GM19397 (cell line): ENCODE results near the gene AKAP6.

Experiments used
- ATAC-seq: cut with Tn5 transposase; IDR thresholded peaks from one replicate; pipeline ENCODE4 v1.9.1; 2021; ENCODE audit warnings: mild to moderate bottlenecking, moderate library complexity; ENCODE audit not compliant: unreplicated experiment

The AKAP6 gene

DNA sequence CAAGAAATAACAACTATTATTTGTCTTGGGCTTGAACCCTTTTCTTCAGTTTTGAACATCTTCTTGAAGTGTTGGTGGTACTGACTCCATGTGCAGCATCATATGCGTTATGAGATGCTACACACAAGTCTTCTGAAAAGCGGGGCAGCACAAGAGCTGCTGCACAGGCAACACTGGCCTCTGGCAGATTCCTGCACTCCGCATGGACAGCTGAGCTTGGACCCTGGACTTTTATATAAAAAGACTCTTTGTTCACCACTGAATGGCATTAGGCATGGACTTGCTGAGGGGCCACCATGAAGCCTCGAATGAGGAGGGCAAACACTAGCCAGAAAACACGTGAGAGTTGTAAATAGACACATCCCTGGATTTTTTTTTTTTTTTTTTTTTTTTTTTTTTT lies 398.7 kb downstream of the AKAP6 start:
- no peak for ATAC-seq

DNA sequence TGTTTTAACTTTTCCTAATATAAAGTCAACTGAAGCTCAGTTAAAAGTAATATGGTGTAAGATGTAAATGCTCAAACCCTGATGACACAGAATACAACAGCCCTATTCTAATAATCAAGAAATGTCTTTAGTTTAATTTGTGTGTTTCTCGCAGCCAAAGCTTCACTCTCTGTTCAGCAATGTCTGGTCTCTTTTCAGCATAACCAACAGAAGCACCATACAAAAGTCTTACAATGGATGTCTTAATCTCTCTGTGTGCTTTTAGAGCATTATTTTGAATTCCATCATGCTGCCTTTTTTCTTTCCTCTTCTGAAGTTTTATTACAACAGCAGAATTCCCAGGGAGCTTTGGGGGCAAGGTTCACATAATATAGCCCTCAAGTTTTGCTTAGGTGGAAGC lies 399.4 kb downstream of the AKAP6 start:
- ATAC-seq, result no peak

DNA sequence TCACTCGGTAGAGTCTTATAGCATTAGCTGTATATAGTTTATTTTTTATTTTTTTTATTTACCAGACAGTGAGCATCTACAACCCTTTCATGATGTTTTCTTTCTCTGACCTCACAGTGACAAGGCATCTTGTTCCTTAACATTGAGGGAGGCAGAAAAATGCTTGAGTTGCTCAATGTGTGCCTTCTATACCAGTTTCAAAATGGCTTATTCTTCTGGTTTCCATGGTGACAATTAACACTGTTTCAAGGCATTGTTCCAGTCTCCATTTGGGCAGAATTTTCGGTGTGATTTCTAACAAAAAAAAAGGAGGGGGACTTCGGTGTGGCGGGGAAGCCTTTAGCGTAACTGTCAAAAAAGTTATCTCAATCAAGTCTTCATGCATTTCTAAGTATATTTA lies 399.9 kb downstream of the AKAP6 start:
- no peak for ATAC-seq

DNA sequence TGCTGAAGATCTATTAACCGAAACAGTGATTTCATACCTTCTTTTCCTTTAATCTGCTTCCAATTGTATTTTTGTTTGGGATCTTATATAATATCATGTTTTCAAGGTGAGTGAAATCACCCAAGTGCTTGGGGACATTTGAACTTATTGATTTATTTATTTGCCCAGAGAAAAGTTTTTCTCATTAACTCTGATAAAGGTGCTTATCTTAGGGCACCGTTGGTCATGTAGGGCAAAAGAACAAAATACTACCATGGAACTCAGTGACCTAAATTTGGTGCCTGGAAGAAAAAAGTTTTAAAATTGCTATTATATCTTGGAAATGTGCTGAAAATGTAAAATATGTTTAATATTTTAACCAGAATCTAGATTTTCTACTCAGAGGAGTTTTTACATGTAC lies 402.2 kb downstream of the AKAP6 start:
- ATAC-seq, result no peak

DNA sequence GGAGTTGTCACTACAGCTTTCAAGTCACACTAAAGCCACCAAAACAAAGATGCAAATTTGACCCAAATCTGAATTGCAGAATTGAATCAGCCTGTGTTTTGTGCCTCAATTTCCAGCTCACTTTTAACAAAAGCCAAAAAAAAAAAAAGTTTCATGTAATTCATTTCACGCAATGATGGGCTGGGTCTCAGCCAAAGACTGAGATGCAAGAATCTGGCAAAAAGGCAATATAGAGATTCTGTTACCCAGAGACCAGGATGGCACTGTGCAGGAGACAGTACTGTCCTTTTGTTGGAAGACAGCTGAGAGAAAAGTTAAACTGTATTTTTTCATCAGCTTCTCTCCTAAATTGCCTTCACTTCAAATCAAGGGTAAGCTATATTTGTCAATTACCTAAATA lies 403.9 kb downstream of the AKAP6 start:
- no peak for ATAC-seq

DNA sequence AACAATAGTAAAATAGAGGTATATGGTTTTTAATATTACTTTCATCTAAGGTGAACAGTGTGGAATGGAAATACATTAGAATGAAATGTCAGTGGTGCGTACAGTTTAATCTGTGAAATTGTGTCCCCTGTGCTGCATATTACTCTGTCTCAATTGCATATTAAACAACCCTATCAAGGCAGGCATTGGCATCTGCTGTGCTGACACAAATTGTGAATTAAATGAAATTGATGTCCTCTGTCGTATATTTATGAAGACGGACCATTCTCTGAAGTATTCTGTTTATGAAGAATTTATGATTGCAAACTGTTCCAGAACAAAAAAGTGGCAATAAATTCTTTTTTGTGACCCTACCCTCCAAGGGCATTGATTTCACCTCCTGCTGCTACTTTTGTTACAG lies 405.2 kb downstream of the AKAP6 start:
- no peak for ATAC-seq

DNA sequence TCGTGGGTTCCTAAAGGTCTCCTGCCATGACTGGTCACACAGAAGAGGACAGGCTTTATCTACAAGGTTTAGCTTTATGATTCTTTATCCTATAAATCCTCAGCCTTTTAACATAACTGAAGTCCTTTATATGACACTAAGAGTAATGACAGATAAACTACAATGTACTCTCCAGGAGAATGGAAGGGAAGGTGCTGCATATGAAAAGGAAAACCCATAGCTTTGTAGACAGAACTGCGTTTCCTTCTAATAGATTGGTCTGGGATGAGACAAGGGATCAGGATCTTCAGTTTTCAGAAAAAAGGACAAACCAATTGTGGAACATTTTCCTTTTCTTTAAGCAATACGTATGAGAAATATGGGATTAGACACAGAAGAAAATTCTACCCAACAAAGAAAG lies 408.5 kb downstream of the AKAP6 start:
- no peak for ATAC-seq

DNA sequence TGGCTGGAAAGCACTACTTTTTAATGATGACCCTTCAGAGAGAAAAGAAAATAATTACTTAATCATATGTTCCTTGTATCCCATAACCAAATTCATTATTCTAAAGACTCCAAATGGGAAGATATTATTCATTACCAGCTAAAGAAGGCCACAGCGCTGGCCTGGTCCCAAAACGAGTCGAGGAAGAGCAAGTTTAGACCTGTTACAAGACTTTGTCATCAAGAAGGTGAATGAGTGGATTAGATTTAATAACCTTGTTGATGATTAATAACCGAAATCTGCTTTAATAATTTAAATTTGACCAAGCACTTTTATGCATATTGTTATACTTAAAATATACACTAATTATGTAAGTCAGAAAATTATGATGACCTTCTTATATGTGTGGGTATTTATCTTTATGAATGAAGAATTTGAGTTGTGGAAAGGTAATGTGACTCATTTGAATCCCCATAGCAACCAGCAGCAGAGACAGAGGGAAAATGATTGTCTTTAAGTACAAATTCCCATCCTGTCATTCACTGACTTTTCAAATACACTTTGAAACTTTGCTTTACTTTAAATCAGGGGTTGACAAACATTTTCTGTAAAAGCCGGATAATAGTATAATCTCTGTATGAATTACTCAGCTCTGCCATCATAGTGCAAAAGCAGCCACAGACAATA lies 409.2 kb downstream of the AKAP6 start:
- no peak for ATAC-seq

DNA sequence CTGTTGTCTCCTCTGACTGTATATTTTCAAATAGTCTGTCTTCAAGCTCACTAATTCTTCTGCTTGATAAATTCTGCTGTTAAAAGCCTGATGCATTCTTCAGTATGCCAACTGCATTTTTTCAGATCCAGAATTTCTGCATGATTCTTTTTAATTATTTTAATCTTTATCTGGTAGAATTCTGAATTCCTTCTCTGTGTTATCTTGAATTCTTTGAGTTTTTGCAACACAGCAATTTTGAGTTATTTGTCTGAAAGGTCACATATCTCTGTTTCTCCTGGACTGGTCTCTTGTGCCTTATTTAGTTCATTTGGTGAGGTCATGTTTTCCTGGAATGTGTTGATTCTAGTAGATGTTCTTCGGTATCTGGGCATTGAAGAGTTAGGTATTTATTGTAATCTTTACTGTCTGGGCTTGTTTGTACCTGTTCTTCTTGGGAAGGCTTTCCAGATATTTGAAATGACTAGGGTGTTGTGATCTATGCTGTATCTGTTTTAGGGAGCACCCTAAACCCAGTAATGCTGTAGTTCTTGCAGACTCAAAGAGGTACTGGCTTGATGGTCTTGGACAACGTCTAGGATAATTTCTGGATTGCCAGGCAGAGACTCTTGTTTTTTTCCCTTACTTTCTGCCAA lies 415.8 kb downstream of the AKAP6 start:
- ATAC-seq, result no peak

DNA sequence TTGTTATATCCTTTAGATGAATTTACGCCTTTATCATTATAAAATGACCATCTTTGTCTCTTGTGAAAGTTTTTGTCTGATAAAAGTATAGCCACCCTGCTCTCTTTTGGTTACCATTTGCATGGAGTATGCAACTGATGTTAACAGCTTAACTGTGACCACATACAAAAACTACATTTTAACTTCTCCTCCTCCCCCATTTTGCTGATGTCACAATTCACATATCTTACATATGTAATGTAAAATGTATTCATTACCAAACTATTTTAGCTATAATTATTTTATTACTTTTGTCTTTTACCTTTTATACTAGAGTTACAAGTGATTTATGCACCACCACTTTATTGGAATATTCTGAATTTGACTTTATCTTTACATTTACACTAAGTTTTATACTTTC lies 425.1 kb downstream of the AKAP6 start:
- no peak for ATAC-seq

DNA sequence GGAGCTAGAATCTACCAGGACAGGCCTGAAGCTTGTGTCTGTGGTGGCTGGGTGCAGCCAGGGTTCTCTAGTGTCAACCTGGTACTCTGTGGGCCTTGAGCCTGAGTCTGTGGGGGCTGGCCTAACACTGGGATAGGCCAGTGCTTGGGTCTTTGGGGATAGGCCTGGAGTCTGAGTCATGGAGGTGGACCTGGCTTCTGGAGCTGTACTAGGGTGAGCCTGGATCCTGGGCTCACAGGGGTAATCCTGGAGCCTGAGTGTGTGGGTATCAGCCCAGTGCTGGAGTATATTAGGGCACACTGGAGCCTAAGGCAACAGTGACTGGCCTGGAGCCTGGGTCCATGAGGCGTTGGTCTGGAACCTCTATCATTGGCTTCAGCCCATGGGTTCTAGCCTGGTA lies 427.1 kb downstream of the AKAP6 start:
- no peak for ATAC-seq

DNA sequence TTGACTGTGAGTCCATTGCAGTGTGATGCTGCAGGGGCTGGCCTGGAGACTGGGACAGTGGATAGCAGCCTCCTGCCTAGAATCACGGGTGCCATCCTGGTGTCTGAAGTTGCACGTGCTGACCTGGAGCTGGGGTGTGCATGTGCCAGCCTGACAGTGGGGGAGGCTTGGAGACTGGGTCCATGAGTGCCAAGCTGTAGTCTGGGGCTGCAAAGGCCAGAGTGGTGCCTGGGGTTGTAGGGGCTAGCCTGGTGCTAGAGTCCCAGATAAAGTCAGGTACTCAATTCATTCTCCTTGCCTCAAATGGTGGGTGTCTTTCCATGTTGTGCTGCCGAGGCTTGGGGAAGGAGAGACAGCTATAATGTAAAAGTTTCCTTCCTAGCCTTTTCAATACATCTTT lies 427.7 kb downstream of the AKAP6 start:
- ATAC-seq, result no peak

DNA sequence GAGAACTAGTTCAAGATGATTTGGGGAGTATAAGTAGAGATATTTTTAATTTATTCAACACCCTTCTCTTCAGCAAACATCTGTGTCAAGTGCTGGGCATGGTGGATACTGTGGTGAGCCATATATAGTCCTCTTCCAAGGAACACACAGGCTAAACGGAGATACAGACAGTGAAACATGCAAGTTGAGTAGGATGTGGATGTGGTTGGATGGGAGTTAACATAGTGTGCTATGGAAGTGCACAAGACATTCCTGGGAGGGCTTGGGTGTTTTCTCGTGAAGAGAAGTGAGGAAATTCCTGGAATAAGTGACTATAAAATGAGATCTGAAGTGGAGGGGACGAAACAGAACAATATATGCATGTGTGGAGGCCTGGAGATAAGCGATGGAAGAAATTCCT lies 428.5 kb downstream of the AKAP6 start:
- ATAC-seq, result no peak

DNA sequence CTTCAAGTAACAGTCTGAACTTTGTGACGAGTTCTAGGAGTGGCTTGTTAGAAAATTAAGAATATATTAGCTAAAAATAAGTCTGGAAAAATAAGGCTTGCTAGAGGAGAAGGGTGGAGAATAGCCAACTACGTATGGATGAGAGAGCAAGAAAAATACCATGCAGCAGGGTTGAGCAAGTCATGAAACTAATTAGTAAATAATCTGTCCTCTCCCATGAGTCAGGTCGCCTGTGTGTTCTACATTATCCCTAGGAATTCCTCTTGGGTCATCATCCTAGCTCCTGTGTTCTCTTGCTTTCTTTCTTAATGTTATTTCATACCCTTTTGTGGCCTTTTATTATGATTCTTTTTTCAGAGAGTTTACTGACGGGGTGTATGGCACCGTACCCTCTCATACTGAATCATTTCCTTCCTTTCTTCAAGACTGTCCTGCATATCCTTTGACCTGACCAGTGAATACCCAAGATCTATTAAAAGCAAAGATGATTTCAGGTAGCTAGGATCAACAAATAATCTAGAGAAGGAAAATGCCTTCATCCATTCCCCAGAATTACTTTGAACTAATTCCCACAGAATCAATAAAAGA lies 432.4 kb downstream of the AKAP6 start:
- no peak for ATAC-seq

DNA sequence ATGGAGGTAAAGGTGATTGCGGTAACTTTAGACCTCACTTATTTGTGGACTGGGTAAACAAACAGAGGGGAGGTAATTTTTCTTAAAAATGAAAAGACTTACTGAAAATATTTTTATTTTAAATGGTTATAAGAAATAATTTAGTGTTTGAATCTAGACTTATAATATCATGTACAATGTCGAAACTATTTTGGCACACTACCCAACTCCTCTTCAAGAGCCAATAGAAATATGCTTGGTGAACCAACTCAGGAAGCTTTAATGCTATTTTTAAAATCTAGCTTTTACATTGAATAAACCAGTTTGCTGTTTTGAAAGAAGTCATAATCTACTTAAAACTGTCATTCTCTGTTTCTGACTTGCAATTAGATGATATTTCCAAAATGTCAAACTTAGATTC lies 433.8 kb downstream of the AKAP6 start:
- no peak for ATAC-seq

DNA sequence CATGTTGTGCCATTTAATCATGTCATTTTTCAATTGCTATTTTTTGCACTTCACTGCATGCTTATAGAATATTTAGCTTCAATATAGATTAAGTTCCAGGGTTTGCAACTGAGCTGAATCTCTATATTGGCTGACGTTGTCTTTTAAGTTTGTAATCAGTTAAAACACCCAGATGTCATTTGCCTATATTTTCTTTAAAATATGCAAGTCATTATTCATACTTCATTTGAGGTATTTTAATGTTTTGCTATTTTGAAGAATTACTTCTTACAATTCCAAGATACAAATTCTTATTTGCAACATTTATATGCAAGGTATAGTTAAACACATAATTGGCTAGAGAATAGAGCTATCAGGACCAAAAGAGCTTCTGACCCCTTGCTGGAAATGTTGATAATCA lies 434.6 kb downstream of the AKAP6 start:
- no peak for ATAC-seq

DNA sequence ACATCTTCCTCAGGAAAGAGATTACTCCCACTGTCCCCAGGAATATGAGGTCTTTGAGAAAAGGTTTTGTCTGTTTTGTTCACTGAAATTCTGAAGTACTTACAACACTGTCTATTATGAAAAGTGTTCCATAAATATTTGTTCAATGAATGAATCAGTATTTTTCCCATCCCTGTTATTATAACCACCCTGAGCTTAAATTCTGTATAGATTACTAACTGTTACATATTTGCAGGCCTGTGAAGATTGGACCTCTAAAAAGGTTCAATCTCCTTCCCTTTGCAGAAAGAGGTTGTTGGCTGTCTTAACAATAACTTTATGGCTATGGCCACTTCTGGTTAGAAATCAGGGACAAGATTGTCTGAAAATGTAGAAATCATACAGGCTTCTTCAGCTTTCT lies 435.0 kb downstream of the AKAP6 start:
- no peak for ATAC-seq

DNA sequence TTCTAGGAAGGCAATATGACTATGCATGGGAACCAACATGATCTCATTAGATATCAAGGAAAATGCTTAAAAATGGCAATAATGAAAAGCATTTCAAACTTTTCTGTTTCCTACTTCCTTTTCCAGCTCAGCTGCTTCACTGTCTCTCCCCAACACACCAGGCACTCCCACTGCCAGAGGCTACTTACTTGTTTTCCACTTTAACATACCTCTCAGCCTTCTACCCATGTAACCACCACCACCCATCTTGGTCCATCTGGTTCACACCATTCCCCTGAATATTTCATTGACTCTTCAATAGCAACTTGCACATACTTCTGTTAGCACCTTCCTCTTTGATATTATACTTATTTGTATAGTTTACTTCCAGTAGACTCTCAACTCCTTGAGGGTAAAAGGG lies 441.3 kb downstream of the AKAP6 start:
- ATAC-seq, result no peak

DNA sequence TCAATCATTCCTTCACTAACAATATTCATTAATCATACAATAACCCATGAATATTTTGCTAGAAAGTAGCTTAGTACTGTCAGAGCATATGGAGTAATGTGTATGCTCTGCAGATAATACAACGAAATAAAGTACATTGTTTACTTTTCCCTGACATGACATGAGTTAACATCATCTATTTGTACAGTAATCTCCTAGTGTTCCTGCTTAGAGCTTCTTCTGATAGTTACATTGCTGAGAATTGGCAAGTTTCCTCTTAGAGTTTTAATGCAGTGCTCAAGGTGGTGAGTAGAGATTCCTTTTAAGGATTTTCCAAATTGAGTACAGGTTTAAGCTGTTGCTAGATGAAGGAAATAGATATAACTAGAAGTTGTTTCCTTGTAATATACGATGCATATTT lies 445.1 kb downstream of the AKAP6 start:
- no peak for ATAC-seq

DNA sequence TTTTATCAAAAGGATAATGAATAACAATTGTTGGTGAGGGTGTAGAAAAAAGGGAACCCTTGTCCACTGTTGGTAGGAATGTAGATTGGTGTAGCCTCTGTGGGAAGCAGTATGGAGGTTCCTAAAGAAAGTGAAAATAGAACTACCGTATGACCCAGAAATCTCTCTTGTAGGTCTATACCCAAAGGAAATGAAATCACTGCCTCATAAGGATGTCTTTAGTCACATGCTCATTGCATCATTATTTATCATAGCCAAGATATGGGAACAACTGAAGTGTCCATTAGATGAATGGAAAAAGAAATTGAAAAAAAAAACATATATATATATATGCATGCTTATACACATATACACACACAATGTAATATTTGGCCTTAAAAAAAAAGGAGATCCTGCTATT lies 450.7 kb downstream of the AKAP6 start:
- no peak for ATAC-seq

DNA sequence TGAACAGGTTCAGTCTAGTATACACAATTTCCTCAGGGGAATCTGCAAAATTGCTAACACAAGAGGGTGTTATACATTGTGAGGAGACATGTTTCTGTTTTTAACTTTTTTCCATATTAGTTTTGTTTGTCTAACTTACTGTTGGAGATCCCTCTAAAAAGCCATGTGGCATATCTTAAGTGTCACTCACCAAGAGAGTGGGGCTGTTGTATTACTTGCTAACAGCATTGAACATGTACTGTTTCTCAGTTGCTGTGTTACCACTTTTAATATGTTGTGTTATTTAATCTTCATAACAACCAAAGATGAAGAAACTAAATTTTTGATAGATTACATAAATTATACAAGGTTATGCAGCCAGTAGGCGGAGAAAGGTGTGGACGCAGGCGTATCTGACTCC lies 455.3 kb downstream of the AKAP6 start:
- no peak for ATAC-seq

DNA sequence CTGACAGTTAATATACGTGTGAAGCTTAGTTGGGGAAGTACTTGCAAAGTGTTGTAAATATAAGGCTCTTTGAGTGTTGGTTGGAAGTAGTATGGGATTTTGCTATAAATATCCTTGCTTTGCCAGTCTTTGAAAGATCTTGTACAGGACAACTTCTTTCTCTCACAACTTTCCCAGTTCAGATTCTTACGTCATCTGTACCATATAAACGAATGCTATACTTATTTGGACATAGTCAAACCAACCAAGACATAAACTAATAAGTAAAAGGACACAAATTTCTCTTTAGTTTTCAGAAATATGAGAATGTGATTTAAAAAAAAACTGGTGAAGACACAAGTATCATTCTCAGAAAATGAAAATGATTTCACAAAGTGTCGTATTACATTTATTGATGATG lies 456.5 kb downstream of the AKAP6 start:
- ATAC-seq, result no peak

DNA sequence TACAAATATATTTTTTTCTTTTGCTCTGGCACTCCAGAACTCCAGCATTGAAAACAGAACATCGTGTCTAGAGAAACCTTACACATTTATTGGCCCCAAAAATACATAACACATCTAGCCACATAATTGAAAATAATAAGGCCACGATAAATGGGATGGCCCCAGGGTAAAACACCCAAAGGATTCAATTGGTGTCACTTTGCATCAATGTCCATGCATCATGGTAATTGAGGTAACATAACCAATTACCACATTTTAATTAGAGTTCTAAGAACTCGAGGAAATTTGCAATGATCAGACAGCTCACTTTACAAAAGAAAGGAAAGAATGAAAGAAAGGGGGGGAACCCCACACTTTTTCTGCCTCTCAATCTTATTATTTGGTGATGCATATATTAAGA lies 457.8 kb downstream of the AKAP6 start:
- no peak for ATAC-seq
